Neural crest cell (in vitro differentiated cells): ENCODE data around the gene AGR3. TPM values are rescaled to one million over a fixed set of nuclear protein-coding genes. Genes with fewer than 3 reads are reported as not detected.
A peak's percentile ranks its signal among the peaks of the same experiment; 100 is the strongest.

Source experiments
- DNase-seq: peaks from one replicate; pipeline ENCODE4 v3.0.0; 2021; ENCODE audit warnings: low read depth, mixed read lengths, low spot score
- H3K27ac Mint-ChIP-seq: one replicate; pipeline ENCODE4 v1.8.0; 2021; ENCODE audit warnings: mild to moderate bottlenecking, mixed read lengths; ENCODE audit not compliant: unreplicated experiment
- H3K27me3 Mint-ChIP-seq: 2 replicates; pipeline ENCODE4 v1.8.0; 2021; ENCODE audit warnings: low read depth, mild to moderate bottlenecking, mixed read lengths
- H3K36me3 Mint-ChIP-seq: 2 replicates; pipeline ENCODE4 v1.8.0; 2021; ENCODE audit warnings: low read depth, mild to moderate bottlenecking, mixed read lengths
- H3K4me1 Mint-ChIP-seq: 2 replicates; pipeline ENCODE4 v1.8.0; 2021; ENCODE audit warnings: mixed read lengths
- H3K4me3 Mint-ChIP-seq: one replicate; pipeline ENCODE4 v1.8.0; 2021; ENCODE audit warnings: mild to moderate bottlenecking, mixed read lengths
- H3K9me3 Mint-ChIP-seq: 2 replicates; pipeline ENCODE4 v1.8.0; 2021; ENCODE audit warnings: mixed read lengths
- CTCF ChIP-seq: fragments of 200-600 bp; sonication (generic); conservative IDR thresholded peaks from 2 replicates; pipeline ENCODE4 v1.5.0; 2021; ENCODE audit warnings: antibody characterized with exemption, mild to moderate bottlenecking
- total RNA-seq: library from RNA; stranded (reverse); gene quantifications from 2 replicates; pipeline ENCODE4 v1.2.1, GENCODE V29; 2021

The AGR3 gene
- total RNA-seq, 1 donor from 2014 or later = not detected

- H3K27me3 Mint-ChIP-seq = no peaks in the 10 kb centered on the region
- peak; percentile 57 for DNase-seq
- peaks cover 3% of the 10 kb centered on the region for H3K36me3 Mint-ChIP-seq
- H3K9me3 Mint-ChIP-seq = peaks cover 6% of the 10 kb centered on the region
- peak; percentile 91 for TF ChIP-seq CTCF
- H3K4me1 Mint-ChIP-seq = peaks cover 23% of the 10 kb centered on the region
- H3K27ac Mint-ChIP-seq = no peak overlapping the region
- no peak overlapping the region for H3K4me3 Mint-ChIP-seq
Observed at GRCh38 chr7:16918288-16918895, 36.6 kb upstream of the AGR3 start.

- Mint-ChIP-seq H3K4me1 (peaks cover 23% of the 10 kb centered on the region), H3K36me3 (peaks cover 3% of the 10 kb centered on the region), H3K27me3 (no peaks in the 10 kb centered on the region), H3K27ac (peak overlapping the region; percentile 79), H3K9me3 (peaks cover 9% of the 10 kb centered on the region), H3K4me3 (no peak overlapping the region)
- no peak for DNase-seq
- TF ChIP-seq CTCF = no peak
Observed at GRCh38 chr7:16916738-16917137, 35.0 kb upstream of the AGR3 start.

- Mint-ChIP-seq H3K4me3 (no peak overlapping the region), H3K4me1 (peaks cover 23% of the 10 kb centered on the region), H3K27me3 (no peaks in the 10 kb centered on the region), H3K9me3 (peaks cover 9% of the 10 kb centered on the region), H3K27ac (peak overlapping the region; percentile 63), H3K36me3 (peaks cover 3% of the 10 kb centered on the region)
- DNase-seq = no peak
- no peak for TF ChIP-seq CTCF
Observed at GRCh38 chr7:16916105-16916639, 34.4 kb upstream of the AGR3 start.

GRCh38 chr7:16915405-16915804, 33.6 kb upstream of the AGR3 start:
- Mint-ChIP-seq H3K27ac (no peak overlapping the region), H3K4me1 (peaks cover 23% of the 10 kb centered on the region), H3K36me3 (peaks cover 3% of the 10 kb centered on the region), H3K9me3 (peaks cover 9% of the 10 kb centered on the region), H3K4me3 (no peak overlapping the region), H3K27me3 (no peaks in the 10 kb centered on the region)
- no peak for TF ChIP-seq CTCF
- DNase-seq = no peak

- Mint-ChIP-seq H3K9me3 (peaks cover 9% of the 10 kb centered on the region), H3K4me3 (no peak overlapping the region), H3K27me3 (no peaks in the 10 kb centered on the region), H3K4me1 (peaks cover 23% of the 10 kb centered on the region), H3K27ac (no peak overlapping the region), H3K36me3 (peaks cover 3% of the 10 kb centered on the region)
- no peak for DNase-seq
- no peak for TF ChIP-seq CTCF
Observed at GRCh38 chr7:16914771-16915170, 33.0 kb upstream of the AGR3 start.
